HFF-Myc (cell line): ENCODE data around the gene ODAD2.

ENCODE experiments used
- DNase-seq: peaks from one replicate; pipeline ENCODE4 v3.0.0-alpha.2; 2011; ENCODE audit warnings: low read depth; ENCODE audit errors: extremely low read depth
- H3K4me3 ChIP-seq: replicated peaks from 2 replicates; pipeline ENCODE4 v1.5.1; 2011; ENCODE audit warnings: low read depth, mild to moderate bottlenecking, control low read depth, low read length
- TF ChIP-seq, protein P1 (sequence below): IDR thresholded peaks from 2 replicates; pipeline ENCODE4 v1.5.1; 2012; ENCODE audit warnings: mild to moderate bottlenecking, low read depth, low read length, control low read depth; ENCODE audit errors: missing control alignments

The ODAD2 gene, protein sequence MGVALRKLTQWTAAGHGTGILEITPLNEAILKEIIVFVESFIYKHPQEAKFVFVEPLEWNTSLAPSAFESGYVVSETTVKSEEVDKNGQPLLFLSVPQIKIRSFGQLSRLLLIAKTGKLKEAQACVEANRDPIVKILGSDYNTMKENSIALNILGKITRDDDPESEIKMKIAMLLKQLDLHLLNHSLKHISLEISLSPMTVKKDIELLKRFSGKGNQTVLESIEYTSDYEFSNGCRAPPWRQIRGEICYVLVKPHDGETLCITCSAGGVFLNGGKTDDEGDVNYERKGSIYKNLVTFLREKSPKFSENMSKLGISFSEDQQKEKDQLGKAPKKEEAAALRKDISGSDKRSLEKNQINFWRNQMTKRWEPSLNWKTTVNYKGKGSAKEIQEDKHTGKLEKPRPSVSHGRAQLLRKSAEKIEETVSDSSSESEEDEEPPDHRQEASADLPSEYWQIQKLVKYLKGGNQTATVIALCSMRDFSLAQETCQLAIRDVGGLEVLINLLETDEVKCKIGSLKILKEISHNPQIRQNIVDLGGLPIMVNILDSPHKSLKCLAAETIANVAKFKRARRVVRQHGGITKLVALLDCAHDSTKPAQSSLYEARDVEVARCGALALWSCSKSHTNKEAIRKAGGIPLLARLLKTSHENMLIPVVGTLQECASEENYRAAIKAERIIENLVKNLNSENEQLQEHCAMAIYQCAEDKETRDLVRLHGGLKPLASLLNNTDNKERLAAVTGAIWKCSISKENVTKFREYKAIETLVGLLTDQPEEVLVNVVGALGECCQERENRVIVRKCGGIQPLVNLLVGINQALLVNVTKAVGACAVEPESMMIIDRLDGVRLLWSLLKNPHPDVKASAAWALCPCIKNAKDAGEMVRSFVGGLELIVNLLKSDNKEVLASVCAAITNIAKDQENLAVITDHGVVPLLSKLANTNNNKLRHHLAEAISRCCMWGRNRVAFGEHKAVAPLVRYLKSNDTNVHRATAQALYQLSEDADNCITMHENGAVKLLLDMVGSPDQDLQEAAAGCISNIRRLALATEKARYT

DNA sequence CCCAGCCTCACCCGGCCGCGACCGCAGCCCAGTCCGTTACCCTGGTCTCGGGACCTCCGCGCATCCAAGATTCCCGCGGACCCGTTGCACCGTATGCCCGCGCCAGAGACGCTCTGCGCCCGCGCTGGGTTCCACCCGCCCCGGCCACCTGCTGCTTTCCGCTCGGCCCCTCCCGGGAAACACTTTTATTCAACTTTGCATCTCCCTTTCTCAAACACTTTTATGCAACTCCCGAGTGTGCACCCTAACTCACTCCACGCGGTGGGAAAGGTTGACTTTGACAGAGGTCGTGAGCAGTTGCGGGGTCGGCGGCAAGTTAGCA, at the start of gene ODAD2:
TSS of gene ODAD2 (minus strand) at position 126 of the 322 bp plus-strand sequence. CDS start 3,937 bp downstream, outside the sequence.
- no peak for DNase-seq
- H3K4me3 ChIP-seq, result peak within 1 kb of the TSS; percentile 65

DNA sequence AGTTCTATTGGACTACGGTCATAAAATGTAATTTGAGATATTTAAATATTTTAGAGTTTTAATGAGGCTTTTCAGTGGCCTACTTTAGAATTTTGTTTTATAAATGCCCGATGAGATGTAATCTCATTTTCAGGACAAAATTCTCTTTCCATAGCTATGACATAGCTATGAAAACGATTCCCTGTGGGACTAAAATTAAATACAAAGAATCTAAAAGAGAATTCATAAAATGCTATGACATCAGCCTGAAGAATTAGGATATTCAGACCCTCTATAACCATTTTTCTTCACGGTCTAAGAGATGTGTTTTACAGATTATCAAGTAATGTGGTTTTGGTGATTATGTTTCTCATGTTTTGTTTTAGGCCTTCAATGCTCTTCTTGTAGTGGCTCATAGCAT, 48.2 kb upstream of the ODAD2 start:
- no peak for DNase-seq
- TF ChIP-seq, protein P1, sequence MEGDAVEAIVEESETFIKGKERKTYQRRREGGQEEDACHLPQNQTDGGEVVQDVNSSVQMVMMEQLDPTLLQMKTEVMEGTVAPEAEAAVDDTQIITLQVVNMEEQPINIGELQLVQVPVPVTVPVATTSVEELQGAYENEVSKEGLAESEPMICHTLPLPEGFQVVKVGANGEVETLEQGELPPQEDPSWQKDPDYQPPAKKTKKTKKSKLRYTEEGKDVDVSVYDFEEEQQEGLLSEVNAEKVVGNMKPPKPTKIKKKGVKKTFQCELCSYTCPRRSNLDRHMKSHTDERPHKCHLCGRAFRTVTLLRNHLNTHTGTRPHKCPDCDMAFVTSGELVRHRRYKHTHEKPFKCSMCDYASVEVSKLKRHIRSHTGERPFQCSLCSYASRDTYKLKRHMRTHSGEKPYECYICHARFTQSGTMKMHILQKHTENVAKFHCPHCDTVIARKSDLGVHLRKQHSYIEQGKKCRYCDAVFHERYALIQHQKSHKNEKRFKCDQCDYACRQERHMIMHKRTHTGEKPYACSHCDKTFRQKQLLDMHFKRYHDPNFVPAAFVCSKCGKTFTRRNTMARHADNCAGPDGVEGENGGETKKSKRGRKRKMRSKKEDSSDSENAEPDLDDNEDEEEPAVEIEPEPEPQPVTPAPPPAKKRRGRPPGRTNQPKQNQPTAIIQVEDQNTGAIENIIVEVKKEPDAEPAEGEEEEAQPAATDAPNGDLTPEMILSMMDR, result no peak
- H3K4me3 ChIP-seq, result no peak overlapping the region

More for the DNA sequence above, at the start of gene ODAD2:
- TF ChIP-seq, protein P1, result no peak

DNA sequence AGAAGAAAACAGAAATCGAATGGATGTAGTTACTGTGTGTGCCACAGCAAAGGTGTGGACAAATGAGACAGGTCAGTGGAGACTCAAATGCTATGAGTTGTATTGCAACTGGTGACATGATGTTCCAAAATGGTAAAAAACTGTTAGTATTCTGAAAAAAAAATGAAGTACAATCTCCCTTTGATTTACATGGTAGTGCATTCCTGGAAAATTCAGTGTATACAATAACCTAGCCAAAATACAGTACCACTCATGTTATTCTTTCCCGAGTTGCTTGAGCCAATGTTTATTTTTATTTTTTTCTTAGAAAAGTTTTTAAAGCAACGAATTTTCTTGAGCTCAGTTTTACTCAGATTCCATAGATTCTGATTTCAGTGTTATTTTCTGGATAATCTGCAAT, 47.7 kb upstream of the ODAD2 start:
- no peak for DNase-seq
- TF ChIP-seq, protein P1, result no peak
- H3K4me3 ChIP-seq, result no peak overlapping the region

DNA sequence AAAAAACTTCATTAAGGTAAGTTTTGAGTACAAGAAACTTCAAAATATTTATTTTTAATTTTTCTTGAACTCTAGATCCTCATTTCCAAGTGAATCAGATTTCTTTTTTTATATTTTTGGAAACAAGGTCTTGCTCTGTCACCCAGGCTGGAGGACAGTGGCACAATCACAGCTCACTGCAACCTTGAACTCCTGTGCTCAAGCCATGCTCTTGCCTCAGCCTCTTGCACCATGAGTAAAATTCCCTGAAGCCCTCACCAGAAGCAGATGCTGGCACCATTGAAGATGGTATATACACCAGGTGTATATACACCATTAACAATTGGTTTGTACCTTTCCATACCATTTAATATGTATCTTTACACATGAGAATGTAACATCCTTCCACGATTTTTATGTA, 45.1 kb upstream of the ODAD2 start:
- TF ChIP-seq, protein P1, result no peak
- H3K4me3 ChIP-seq, result no peak overlapping the region
- DNase-seq, result no peak

DNA sequence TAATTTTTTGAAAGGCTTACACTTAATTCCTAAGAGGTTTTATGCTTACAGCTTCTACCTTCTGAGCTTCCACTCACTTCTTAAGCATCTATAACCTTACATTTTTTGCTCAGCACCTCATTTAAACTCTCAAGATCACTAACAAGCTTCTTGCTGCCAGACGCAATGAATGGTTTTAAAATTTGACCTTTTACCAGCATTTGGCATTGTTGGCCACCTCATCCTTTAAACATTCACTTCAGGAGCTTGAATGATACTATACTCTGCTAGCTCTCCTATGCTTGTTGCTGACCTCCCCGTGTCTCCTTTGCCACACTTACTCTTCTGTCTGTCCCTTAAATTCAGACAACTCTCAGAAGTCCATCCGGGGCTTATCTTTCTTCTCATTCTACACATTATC, 37.7 kb upstream of the ODAD2 start:
- H3K4me3 ChIP-seq, result no peak overlapping the region
- TF ChIP-seq, protein P1, result no peak
- no peak for DNase-seq

DNA sequence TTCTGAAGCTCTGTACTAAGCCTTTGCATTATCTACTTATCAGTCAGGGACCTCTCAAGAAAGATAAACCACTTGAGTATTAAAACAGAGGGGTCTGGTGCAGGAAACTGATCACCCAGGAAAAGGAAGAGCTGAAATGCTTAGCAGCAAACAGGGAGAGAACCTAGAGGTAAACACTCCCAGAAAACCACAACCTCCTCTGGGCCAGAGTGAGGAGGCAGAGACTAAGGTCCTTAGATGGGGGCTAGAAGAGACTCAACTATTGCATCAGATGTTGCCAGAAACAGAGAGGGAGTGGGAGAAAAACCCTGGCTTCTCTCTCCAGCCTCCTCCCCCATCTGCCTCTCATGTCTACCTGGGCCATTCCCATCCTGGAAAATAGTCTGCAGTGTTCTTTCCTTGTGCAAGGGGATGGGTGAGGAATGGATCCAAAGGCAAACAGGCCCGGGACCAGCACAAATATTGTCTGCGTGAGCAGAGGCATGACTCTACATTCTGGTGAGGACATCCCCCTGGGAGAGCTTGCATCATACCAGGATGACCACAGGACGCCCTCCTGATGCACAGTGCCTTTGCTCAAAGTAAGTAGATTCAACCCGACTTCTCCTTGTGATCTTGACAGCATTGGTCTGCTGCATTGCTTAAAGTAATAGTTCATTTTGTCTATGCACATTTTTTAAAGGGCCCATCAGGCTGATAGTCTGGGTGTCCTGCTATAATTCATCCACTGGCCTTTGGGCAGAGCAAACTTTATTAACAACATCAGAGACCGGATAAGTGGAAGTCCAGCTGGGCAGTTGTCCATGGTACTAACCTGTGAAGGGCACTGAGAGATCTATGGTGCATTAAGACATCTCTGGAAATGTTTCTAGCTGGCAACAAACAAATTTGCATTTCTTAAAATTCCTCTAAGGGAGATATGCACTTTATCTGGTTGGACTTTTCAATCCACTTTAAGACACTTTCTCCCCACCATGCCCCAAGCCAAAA, 22.4 kb upstream of the ODAD2 start:
- DNase-seq, result no peak
- TF ChIP-seq, protein P1, result no peak
- no peak overlapping the region for H3K4me3 ChIP-seq
